ENCODE results near the gene RACK1.

Gene RACK1

GRCh38 chr5:181207960-181208253, 35.8 kb downstream of the RACK1 start:
- no peak for DNase-seq (ENCODE audit: low read depth, low spot score)
- Histone ChIP-seq H3K27me3 (ENCODE audit: insufficient read depth, insufficient read length) (peaks cover 37% of the 10 kb centered on the region), H3K4me1 (ENCODE audit: insufficient read depth, insufficient read length) (no peaks in the 10 kb centered on the region), H3K9me3 (ENCODE audit: insufficient read depth, low read length) (no peaks in the 10 kb centered on the region), H3K4me3 (ENCODE audit: insufficient read length, low read depth) (no peak overlapping the region), H3K9ac (ENCODE audit: insufficient read length, low read depth) (no peak overlapping the region), H3K36me3 (ENCODE audit: insufficient read depth, insufficient read length, low read length) (no peaks in the 10 kb centered on the region)
- no peak for TF ChIP-seq SUZ12 (IDR thresholded peaks at IDR 0.05; ENCODE audit: extremely low read depth, insufficient read depth, insufficient read length)
- TF ChIP-seq YY1 (IDR thresholded peaks at IDR 0.05; ENCODE audit: insufficient read depth, insufficient read length) = no peak
- TF ChIP-seq ZNF274 (IDR thresholded peaks at IDR 0.05; ENCODE audit: low read depth, low read length) = no peak

- TF ChIP-seq SUZ12 (IDR thresholded peaks at IDR 0.05; ENCODE audit: extremely low read depth, insufficient read depth, insufficient read length) (no peak), YY1 (IDR thresholded peaks at IDR 0.05; ENCODE audit: insufficient read depth, insufficient read length) (no peak), ZNF274 (IDR thresholded peaks at IDR 0.05; ENCODE audit: low read depth, low read length) (no peak)
- H3K9ac ChIP-seq (ENCODE audit: insufficient read length, low read depth) = peak overlapping the region; percentile 83
Observed at GRCh38 chr5:181207214-181207959, 36.3 kb downstream of the RACK1 start.

GRCh38 chr5:181205761-181206649, 37.7 kb downstream of the RACK1 start:
- no peaks in the 10 kb centered on the region for H3K9me3 ChIP-seq (ENCODE audit: insufficient read depth, low read length)
- TF ChIP-seq ZNF274 (IDR thresholded peaks at IDR 0.05; ENCODE audit: low read depth, low read length) (no peak), SUZ12 (IDR thresholded peaks at IDR 0.05; ENCODE audit: extremely low read depth, insufficient read depth, insufficient read length) (no peak), YY1 (IDR thresholded peaks at IDR 0.05; ENCODE audit: insufficient read depth, insufficient read length) (no peak)
- H3K36me3 ChIP-seq (ENCODE audit: insufficient read depth, insufficient read length, low read length) = no peaks in the 10 kb centered on the region
- peak overlapping the region; percentile 64 for H3K9ac ChIP-seq (ENCODE audit: insufficient read length, low read depth)
- H3K4me3 ChIP-seq (ENCODE audit: insufficient read length, low read depth) = peak overlapping the region; percentile 83
- H3K4me1 ChIP-seq (ENCODE audit: insufficient read depth, insufficient read length) = no peaks in the 10 kb centered on the region
- peaks cover 42% of the 10 kb centered on the region for H3K27me3 ChIP-seq (ENCODE audit: insufficient read depth, insufficient read length)
- DNase-seq (ENCODE audit: low read depth, low spot score) = no peak

More at GRCh38 chr5:181207214-181207959, 36.3 kb downstream of the RACK1 start:
- Histone ChIP-seq H3K27me3 (ENCODE audit: insufficient read depth, insufficient read length) (peaks cover 39% of the 10 kb centered on the region), H3K4me3 (ENCODE audit: insufficient read length, low read depth) (peak overlapping the region; percentile 83), H3K9me3 (ENCODE audit: insufficient read depth, low read length) (no peaks in the 10 kb centered on the region), H3K36me3 (ENCODE audit: insufficient read depth, insufficient read length, low read length) (no peaks in the 10 kb centered on the region), H3K4me1 (ENCODE audit: insufficient read depth, insufficient read length) (no peaks in the 10 kb centered on the region)
- no peak for DNase-seq (ENCODE audit: low read depth, low spot score)

- no peak for DNase-seq (ENCODE audit: low read depth, low spot score)
- no peaks in the 10 kb centered on the region for H3K4me1 ChIP-seq (ENCODE audit: insufficient read depth, insufficient read length)
- H3K27me3 ChIP-seq (ENCODE audit: insufficient read depth, insufficient read length) = peaks cover 44% of the 10 kb centered on the region
- no peaks in the 10 kb centered on the region for H3K9me3 ChIP-seq (ENCODE audit: insufficient read depth, low read length)
- peak within 1 kb of the TSS; percentile 64 for H3K9ac ChIP-seq (ENCODE audit: insufficient read length, low read depth)
- peak within 1 kb of the TSS; percentile 83 for H3K4me3 ChIP-seq (ENCODE audit: insufficient read length, low read depth)
- H3K36me3 ChIP-seq (ENCODE audit: insufficient read depth, insufficient read length, low read length) = no peaks in the 10 kb centered on the region
- TF ChIP-seq YY1 (IDR thresholded peaks at IDR 0.05; ENCODE audit: insufficient read depth, insufficient read length) (no peak), SUZ12 (IDR thresholded peaks at IDR 0.05; ENCODE audit: extremely low read depth, insufficient read depth, insufficient read length) (peak; percentile 48), ZNF274 (IDR thresholded peaks at IDR 0.05; ENCODE audit: low read depth, low read length) (no peak)
Observed at GRCh38 chr5:181204826-181205760, 38.6 kb downstream of the RACK1 start, which contains the start of gene TRIM7. TRIM7 (minus strand) TSS chr5:181205196; CDS start chr5:181205110, 86 bp downstream.

- peak overlapping the region; percentile 61 for H3K9ac ChIP-seq (ENCODE audit: insufficient read length, low read depth)
- peaks cover 5% of the 10 kb centered on the region for H3K4me1 ChIP-seq (ENCODE audit: insufficient read depth, insufficient read length)
- TF ChIP-seq YY1 (IDR thresholded peaks at IDR 0.05; ENCODE audit: insufficient read depth, insufficient read length) (no peak), ZNF274 (IDR thresholded peaks at IDR 0.05; ENCODE audit: low read depth, low read length) (no peak), SUZ12 (IDR thresholded peaks at IDR 0.05; ENCODE audit: extremely low read depth, insufficient read depth, insufficient read length) (no peak)
- H3K27me3 ChIP-seq (ENCODE audit: insufficient read depth, insufficient read length) = peaks cover 45% of the 10 kb centered on the region
- peak overlapping the region; percentile 83 for H3K4me3 ChIP-seq (ENCODE audit: insufficient read length, low read depth)
- no peaks in the 10 kb centered on the region for H3K9me3 ChIP-seq (ENCODE audit: insufficient read depth, low read length)
- no peak for DNase-seq (ENCODE audit: low read depth, low spot score)
- no peaks in the 10 kb centered on the region for H3K36me3 ChIP-seq (ENCODE audit: insufficient read depth, insufficient read length, low read length)
Observed at GRCh38 chr5:181204113-181204825, 39.4 kb downstream of the RACK1 start.

GRCh38 chr5:181203777-181204112, 40.0 kb downstream of the RACK1 start:
- Histone ChIP-seq H3K9ac (ENCODE audit: insufficient read length, low read depth) (no peak overlapping the region), H3K9me3 (ENCODE audit: insufficient read depth, low read length) (no peaks in the 10 kb centered on the region), H3K4me1 (ENCODE audit: insufficient read depth, insufficient read length) (peaks cover 5% of the 10 kb centered on the region), H3K4me3 (ENCODE audit: insufficient read length, low read depth) (peak overlapping the region; percentile 83), H3K36me3 (ENCODE audit: insufficient read depth, insufficient read length, low read length) (no peaks in the 10 kb centered on the region), H3K27me3 (ENCODE audit: insufficient read depth, insufficient read length) (peaks cover 45% of the 10 kb centered on the region)
- DNase-seq (ENCODE audit: low read depth, low spot score) = no peak
- TF ChIP-seq ZNF274 (IDR thresholded peaks at IDR 0.05; ENCODE audit: low read depth, low read length) (no peak), YY1 (IDR thresholded peaks at IDR 0.05; ENCODE audit: insufficient read depth, insufficient read length) (no peak), SUZ12 (IDR thresholded peaks at IDR 0.05; ENCODE audit: extremely low read depth, insufficient read depth, insufficient read length) (no peak)
